Dermis blood vessel endothelial cell (primary cell): ENCODE results near the gene TTLL6. TPM values are rescaled to one million over a fixed set of nuclear protein-coding genes. Genes with fewer than 3 reads are reported as not detected.
"Not testable (repeated sequence)": the region's sequence is repeated elsewhere in the genome, so short reads cannot be mapped to it uniquely, and the experiment has no call there.

Experiments
- DNase-seq: peaks from one replicate; pipeline ENCODE4 v3.0.0; 2010
- total RNA-seq: library from RNA; depleted of rRNA; stranded (reverse); fragments of >200 nt; gene quantifications from 2 replicates; pipeline ENCODE4 v1.2.3, GENCODE V29; 2014

TTLL6 gene
- total RNA-seq, 1 donor from 2014 or later, result not detected

DNA sequence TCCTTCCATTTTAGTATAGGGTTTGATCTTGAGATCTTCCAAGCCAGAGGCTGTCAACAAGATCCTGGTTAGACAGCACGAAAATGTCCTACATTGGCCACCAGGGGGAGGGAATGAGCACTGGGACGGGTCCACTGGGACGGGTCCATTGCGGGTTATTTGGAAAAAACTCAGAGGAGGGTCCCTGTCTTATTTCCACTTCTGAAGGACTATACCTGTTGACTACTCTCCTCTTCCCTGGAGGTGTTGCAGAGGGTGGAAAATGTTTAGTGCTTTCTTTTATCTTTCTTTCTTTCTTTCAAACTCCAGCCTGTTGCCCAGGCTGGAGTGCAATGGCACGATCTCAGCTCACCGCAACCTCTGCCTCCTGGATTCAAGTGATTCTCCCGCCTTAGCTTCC lies 2.5 kb downstream of the TTLL6 start:
- DNase-seq, result peak; percentile 76

DNA sequence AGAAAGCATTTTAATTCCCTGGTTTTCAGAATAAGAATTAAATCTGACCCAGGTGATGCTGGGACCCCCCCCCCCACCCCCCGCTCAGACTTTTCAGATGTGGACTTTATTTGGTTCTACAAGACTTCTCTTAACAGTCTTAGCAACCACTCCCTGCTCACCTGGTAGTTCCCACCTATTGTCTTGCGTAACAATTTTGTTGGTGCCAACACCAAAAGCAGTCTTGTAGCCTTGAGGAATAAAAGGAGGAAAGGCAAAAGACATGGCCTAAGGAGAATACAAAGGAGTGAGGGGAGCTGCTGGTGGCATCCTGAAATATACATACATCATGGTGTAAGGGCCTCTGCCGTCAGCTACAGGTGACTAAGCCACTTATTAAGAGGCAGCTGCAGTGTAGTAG lies 5.0 kb downstream of the TTLL6 start:
- no peak for DNase-seq

DNA sequence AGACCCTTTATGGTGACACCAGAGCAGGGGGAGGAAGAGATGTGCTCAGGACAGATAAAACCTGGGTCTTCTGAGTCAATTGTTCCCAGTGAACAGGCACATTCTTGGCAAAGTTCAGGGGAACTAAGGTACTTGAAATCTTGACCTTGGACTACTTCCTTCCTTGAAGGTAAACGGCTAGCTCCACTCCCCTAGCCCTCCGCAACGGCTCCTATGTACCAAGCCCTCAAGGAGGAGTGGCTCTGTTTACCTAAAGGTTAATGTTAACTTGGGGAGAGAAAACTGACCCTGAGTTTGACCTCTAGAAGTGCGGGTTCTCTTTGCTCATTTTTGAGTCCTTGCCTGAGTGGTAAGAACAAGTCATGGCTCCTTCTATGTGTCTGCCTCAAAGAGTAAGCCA lies 7.8 kb downstream of the TTLL6 start:
- DNase-seq, result no peak

DNA sequence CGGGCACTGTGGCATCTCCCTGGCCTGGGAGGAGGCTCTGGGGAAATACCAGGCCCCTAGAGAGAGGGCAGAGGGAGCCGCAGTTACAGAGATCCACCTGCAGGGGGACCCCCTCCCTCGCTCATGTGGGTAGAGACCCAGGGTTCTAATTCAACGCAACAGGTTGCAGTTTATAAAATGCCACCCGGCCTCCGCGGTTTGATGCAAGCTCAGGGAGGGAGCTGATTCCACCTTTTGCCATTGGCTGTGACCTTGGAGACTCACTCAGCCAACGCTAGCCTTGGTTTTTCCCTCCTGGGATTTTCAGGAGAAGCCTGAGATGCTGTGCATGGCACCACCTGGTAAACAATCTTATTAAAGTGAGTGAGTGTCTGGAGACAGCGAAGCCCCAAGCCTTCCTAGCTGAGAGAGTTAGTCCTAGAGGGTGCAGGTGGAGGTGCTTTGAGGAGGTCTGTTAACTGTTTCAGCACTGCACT lies 12.1 kb downstream of the TTLL6 start:
- DNase-seq, result peak; percentile 66

DNA sequence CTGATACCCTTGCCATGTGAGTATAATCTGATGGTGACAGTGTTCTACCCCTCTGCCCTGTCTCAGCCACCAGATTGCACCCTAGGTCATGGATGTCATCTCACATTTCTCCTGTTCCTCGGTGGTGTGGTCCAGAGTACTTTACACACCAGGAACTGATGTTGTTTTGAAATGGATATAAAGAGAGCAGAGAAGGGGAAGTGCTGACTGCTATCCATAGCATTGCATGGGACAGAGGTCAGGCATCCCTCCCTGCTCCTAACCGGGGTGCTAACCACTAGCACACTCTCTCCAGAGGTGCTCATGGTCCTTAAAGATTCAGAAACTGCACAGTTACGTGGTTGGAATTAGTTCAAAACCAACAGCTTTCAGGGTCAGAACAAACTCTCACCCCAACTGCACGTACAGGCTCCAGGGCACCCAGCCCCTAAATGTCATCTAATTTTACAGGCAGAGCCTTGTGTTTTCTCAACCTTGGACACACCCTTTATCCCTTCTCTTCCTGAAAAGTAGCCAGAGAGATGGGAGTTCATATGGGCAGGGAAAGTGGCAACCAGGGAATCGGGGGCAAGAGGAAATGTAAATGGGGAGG lies 16.3 kb downstream of the TTLL6 start:
- DNase-seq, result no peak

DNA sequence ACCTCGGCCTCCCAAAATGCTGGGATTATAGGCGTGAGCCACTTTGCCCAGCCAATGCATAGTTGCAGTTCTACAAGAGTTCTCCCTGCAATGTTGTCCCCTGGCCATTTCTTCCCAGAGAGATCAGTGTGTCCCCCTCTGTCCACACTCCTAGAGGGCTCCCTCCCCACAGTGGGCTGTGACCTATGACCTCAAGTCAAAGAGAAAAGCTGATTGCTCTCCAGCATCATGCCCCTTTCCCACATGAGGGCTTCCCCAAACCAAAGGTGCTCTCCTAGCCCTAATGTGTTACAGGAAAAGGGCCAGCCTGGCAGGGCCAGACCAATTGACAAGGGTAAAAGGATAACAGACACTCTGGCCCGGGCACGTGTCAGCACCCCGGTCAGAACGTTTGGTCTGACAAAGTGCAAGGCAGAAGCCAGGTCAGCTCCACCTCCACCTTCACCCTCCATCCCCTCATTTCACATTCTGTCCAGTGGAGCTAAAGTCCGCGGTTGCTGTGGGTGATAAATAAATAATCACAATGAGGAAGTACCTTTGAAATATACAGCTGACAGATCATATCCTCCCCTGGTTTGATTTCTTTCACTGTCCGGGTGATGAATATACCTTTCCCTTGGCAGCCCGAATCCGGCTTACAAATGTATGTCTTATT lies 17.8 kb downstream of the TTLL6 start:
- DNase-seq, result no peak

DNA sequence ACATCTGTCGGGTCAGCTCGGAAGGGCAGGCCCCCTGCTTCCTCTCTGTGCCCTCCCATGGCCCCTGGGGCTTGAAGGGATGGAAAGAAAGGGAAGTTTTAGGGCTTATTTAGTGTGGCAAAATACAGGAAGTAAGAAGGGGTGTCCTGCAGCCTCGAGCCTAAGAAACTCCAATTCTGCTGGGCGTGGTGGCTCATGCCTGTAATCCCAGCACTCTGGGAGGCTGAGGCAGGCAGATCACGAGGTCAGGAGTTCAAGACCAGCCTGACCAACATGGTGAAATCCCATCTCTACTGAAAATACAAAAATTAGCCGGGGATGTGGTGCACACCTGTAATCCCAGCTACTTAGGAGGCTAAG lies 20.9 kb downstream of the TTLL6 start:
- DNase-seq, result not testable (repeated sequence)

DNA sequence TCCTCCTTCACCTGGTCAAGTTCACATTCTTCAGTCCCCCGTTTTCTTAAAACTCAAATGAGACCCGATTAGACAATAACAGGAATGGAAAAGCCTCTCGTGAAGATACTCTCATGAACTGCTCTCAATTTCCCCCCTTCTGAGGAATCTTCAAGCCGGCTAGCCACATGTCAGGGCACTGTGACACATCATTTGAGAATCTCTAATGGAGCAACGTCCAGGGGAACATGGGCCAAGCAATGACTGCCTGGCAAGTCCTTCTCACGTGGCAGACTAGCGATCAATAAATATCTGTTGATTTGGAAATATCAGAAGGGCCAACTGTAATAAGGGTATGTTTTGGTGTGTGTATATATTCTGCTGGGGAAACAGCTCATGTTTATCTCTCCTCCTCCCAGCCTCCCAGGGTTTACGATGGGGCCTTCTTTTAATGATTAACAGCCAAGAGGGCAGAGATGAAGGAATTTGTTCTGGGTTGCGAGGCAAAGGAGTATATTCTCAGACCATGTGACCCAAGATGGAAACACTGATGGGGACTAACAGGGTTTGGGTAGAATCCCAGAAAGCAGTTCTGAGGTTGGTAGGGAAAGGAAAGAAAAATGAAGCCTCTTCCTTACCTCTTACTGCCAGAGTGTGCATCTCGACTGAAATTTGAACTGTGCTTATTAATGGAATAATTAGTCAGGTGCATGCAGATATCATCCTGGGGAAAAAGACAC lies 21.4 kb downstream of the TTLL6 start:
- no peak for DNase-seq

DNA sequence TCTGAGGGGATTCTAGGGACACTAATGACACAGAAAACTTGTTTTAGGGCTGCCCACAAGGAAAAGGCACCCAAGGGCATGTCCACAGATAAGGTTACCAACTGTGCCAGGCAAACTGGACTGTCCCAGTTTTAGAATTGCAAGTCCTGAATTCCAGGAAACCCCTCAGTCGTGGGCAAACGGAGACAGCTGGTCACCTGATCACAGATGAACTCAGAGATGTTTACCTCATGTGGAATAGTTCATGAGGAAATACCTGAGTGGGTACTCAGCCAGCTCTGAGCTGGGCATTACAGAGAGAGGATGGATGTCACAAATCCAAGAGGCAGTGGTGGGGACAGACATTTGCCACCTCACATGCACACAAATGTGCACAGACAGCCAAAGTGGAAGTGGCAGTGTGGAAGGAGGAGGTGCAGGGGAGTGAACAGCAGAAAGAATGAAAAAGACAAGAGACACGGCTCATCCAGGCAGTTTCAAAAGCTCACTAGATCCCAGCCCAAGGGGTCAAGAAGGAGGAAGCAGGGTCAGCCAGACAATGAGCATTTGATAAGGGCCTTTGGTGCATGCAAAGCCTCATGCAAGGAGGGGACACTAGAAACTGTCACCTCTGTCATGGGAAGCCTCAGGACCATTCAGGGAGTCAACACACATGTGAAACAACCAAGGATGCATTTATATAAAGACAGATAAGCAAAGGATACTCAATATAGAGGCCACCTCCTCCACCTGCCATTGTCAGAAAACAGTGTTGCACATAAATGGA lies 24.8 kb downstream of the TTLL6 start:
- DNase-seq, result no peak

DNA sequence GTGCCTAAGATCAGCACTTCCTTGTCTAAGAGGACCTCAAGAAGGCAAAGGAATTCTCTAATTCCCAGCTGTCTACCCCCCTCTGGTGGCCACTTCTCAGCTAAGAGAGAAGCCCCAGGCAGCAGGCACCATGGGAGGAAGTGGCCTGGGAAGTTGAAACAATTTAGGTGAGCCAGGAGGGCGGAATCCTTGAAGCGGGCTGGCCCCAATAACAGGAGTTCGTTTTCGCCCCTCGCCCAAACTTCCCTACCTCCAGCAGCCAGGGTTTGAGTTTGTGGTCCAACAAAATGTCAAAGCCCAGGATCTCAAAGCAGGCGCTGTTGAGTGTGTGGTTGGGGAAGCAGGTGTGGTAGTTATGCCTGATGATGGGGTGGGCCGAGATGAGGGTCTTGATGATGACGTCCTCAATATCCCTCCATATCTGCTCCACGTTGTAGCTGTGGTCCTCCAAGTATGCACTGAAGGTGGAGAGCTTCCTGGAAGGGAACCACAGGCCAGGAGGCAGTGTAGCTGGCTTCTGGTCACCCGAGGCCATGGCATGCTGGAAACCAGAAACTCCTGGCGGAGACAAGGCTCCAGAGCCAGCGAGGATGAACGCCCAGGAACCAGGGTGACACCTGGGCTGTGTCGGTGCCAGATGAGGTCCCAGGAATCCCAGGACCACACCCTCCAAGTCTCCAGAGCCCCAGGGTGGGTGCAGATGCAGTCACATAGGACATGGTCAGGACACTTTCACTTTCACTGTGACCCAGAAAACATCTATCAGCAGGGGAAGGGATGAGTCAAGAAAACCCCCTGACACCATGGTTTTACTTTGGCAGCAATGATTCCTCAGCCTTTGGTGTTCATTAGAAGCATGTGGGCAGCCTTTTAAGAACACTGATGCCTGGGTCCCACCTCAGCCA lies 25.6 kb downstream of the TTLL6 start:
- DNase-seq, result peak; percentile 87

DNA sequence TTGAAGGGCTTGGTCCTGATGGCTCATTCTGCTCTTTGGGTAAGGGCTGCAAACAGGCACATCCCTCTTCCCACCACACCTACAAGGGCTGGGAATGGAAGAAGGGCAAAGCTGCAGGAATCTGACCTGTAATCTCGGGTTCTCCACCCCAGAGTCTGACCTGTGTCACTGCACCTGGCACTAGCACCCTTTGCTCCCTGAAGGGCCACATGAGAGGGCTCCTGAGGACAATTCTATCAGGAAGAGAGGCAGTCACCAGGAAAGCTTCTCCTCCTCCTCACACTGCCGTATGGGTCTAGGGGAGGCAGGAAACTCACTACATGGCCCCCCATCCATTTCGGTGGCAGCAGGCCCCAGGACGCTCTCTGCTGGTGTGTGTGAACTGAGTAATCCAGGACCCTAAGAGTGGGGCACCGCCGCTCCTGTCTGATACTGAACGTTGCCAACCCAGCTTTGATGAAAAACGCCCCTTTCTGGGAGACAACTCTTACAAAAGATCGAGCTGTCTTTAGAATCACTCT lies 26.4 kb downstream of the TTLL6 start:
- no peak for DNase-seq

DNA sequence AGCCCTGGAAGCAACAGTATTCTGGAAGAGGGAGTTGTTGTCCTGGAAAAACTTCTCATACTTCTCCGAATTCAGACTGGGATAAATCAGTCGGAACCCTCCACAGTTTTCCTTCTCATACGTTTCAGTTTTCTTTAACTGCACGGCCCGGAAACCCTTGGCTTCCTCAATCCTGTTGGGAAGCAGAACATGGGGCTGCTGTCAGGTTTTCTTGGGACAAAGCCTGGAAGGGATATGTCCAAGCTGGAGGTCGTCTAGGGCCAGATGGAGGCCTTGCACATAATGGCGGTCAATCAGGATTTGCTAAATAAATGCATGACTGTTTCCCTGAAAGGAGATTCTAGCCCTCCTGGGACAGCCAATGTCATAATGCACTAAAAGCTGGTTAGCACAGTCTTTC lies 29.2 kb downstream of the TTLL6 start:
- DNase-seq, result no peak

DNA sequence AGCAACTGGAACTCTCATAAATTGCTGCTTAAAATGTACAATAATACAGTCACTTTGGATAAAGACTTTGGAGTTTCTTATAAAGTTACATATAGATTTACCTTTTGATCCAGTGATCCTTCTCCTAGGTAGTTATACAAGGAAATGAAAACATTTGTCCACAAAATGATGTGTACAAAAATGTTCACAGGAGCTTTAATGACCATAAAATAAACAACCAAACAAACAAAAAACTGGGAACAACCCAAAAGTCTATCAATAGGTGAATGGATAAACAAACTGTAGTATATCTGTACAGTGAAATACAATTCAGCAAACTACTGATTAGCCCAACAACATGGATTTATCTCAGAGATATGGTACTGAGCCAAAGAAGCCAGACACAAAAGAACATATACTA lies 37.6 kb downstream of the TTLL6 start:
- DNase-seq, result no peak

DNA sequence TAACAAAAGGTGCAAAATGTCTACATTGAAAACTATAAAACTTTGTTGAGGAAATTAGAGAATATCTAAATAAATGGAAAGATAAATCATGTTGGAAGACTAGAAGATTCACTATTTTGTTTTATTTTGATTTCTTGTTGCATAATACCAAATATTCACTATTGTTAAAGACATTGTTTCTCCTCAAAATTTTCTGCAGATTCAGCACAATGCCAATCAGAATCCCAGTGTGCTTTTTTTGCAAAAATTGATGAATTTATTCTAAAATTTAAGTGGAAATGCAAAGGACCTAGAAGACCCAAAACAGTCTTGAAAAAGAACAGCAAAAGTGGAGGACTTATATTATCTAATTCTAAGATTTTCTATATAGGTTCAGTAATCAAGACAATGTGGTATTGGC lies 40.4 kb downstream of the TTLL6 start:
- DNase-seq, result no peak

DNA sequence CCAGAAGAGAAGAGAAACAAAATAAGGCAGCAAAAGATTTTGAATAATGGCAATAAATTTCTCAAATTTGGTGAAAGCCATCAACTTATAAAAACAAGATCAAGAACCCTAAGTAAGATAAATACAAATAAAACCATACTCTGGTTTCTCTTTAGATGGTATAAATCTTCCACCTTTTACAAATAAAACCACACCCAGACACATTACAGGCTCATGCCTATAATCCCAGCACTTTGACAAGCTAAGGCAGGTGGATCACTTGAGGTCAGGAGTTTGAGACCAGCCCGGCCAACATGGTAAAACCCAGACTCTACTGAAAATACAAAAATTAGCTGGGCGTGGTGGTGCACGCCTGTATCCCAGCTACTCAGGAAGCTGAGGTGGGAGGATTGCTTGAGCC lies 43.8 kb downstream of the TTLL6 start:
- no peak for DNase-seq

DNA sequence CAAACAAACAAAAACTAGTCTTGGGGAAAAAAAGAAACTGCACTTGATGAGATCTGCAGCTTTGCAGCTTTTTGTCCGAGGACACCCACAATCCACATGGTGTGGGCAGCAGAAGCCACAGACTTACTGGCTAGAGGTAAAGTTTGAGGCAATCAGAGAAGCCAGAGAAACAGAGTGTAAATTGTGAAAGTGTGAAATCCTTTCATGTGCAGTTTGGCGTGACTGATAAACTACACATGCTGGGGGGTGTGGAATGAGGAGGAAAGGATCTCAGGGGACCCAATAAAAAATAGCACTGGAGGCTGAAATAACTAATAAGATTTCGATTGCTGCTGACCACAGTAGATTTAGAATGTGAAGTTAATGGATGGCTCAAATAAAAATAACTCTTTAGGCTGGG lies 46.1 kb downstream of the TTLL6 start:
- no peak for DNase-seq

DNA sequence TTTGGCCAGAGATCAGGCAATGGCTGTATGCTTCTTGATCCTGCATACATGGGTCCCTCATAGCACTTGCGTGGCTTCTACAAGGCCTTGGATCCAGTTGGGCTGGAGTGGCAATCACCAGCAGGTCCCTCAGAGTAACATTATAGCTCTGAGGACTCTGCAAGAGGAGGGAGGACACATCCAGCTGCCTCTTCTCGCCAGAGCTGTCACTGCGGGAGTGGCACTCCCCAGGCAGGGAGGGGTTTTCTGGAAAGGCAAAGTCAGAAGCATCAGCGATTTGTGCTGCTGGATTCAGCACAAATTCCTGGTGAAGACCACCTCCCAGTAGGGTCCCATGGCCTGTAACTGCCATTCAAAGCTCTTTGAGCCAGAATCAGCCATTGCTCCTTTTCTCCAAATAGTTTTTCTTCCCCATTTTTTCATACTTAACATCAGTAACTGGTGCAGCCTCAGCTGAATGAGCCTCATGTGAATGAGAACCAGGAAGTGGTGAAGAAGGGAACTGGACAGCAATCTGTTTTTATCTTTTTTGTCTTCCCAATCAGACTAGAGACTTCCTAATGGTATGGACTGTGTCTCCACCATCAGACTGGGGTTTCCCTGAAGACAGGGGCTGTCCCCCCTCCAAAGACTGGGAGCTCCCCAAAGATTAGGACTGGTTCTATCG lies 47.9 kb downstream of the TTLL6 start:
- no peak for DNase-seq

DNA sequence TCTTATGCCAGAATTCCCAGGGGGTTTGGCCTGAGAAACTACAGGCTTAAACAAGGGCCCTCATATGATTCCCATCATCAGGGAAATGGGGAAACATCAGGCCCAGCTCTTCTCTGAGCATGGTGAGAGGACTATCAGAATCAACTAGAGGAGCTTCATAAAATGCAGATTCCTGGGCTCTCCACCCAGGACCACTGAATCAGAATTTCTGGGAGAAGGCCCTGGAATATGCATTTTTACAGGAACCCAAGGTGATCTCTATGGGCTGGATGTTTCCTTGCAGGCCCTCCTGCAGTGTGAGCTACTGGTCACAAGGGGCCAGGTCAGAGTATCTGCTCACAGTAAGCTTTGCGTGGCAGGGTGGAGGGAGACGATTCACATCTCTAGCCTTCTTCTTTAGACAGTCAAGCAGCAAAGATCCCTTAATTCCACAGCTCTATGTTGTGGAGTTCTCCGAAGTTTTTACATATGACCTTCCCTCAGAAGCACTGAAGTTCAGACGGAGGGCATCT lies 49.7 kb downstream of the TTLL6 start:
- DNase-seq, result no peak

DNA sequence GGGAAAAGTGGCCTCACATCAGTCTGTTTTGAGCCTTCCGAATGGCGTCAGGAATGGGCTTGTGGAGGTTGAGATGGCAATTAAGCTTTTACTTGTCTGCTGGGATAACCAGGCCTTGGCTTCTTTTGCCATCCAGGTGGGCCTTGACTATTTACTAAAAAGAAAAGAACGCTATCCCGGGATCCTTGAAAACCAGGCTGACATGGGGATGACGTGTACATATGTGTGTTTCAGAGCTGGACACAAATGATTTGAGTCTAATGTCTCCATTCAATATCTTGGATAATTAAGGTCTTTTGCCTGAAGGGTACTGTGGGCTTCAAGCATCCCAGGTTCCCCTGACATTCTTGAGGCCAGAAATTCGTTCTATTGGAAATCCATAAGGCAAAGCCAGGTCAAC lies 55.9 kb downstream of the TTLL6 start:
- DNase-seq, result no peak

DNA sequence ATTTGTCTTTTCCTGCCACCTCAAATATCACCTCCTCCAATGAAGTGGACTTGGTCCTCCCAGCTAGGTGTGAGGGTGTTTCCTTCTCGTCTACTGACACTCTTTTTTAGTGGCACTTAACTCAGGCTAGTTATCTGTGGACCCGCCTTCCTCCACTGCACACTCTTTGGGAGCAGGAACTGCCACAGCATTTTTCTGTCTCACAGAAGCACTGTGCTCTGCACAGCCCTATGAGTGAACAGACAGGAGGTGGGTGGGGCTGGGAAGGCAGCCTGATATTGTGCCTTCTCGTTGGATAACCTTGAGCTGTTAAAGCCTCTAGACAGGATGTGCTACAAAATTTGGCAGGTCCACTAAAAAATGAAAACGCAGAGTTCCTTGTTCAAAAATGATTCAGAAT lies 56.6 kb downstream of the TTLL6 start:
- DNase-seq, result no peak

DNA sequence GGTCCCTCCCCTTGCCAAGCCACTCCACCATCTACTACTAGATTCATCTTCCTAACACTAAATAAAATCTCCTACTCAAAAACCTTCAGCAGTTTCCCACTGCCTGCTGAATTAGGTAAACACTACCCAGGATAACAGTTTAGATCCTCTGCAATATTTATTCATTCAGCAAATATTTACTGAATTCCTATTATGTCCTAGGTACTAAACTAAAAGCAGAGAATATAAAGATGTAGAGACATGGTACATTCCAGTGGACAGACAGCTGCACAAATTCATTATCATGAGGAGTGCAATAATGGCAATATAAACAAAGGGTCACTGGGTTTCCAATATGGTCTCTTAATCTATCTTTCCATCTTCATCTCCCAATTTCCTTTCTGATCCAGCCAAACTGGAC lies 57.7 kb downstream of the TTLL6 start:
- no peak for DNase-seq
